GM12873 (cell line): ENCODE results near the gene SLC44A4.
A peak's percentile ranks its signal among the peaks of the same experiment; 100 is the strongest.

ENCODE experiments used
- CTCF ChIP-seq: IDR thresholded peaks from 2 replicates; pipeline ENCODE4 v1.5.1; 2012; ENCODE audit warnings: low read depth, mild to moderate bottlenecking, moderate library complexity, low read length, control low read depth; ENCODE audit not compliant: insufficient read depth; ENCODE audit errors: missing control alignments

The SLC44A4 gene

GRCh38 chr6:31836474-31837368 lies 42.1 kb downstream of the SLC44A4 start:
- no peak for TF ChIP-seq CTCF

- TF ChIP-seq CTCF, result no peak
These were observed 42.7 kb downstream of the SLC44A4 start for GRCh38 chr6:31836047-31836473.

- TF ChIP-seq CTCF, result no peak
These were observed 44.2 kb downstream of the SLC44A4 start for GRCh38 chr6:31834367-31835250.

GRCh38 chr6:31831350-31832215 lies 47.2 kb downstream of the SLC44A4 start:
- TF ChIP-seq CTCF, result no peak

GRCh38 chr6:31830886-31831335 lies 47.9 kb downstream of the SLC44A4 start:
- no peak for TF ChIP-seq CTCF

GRCh38 chr6:31829633-31830283 lies 49.0 kb downstream of the SLC44A4 start:
- peak; percentile 35 for TF ChIP-seq CTCF
